GM08714 (cell line): ENCODE measurements around the gene GRAMD4.

Experiments
- H3K4me3 ChIP-seq: fragments of 200-500 bp; sonication (Bioruptor generic); 2 replicates; pipeline ENCODE4 v1.5.1; 2014; ENCODE audit warnings: mild to moderate bottlenecking, low read length, inconsistent platforms
- ZNF274 ChIP-seq: IDR thresholded peaks from 2 replicates; pipeline ENCODE4 v1.6.1; 2012; ENCODE audit warnings: mild to moderate bottlenecking, low read depth, low read length

GRAMD4 gene

GRCh38 chr22:46578251-46578823, 41.8 kb upstream of the GRAMD4 start:
- no peak for TF ChIP-seq ZNF274
- H3K4me3 ChIP-seq: no peak overlapping the region; the same call in 1 of the 2 replicates

- TF ChIP-seq ZNF274: no peak
- no peak overlapping the region for H3K4me3 ChIP-seq
Measured at GRCh38 chr22:46578824-46579561, 41.2 kb upstream of the GRAMD4 start.

- no peak for TF ChIP-seq ZNF274
- H3K4me3 ChIP-seq: no peak overlapping the region
Measured at GRCh38 chr22:46579751-46580449, 40.3 kb upstream of the GRAMD4 start.

- no peak overlapping the region for H3K4me3 ChIP-seq
- no peak for TF ChIP-seq ZNF274
Measured at GRCh38 chr22:46580940-46581537, 39.1 kb upstream of the GRAMD4 start.

- TF ChIP-seq ZNF274: no peak
- H3K4me3 ChIP-seq: no peak overlapping the region
Measured at GRCh38 chr22:46581538-46582244, 38.5 kb upstream of the GRAMD4 start.

GRCh38 chr22:46582281-46582933, 37.8 kb upstream of the GRAMD4 start:
- no peak overlapping the region for H3K4me3 ChIP-seq
- no peak for TF ChIP-seq ZNF274

- H3K4me3 ChIP-seq: no peak overlapping the region
- TF ChIP-seq ZNF274: no peak
Measured at GRCh38 chr22:46583571-46583970, 36.6 kb upstream of the GRAMD4 start.

- no peak for TF ChIP-seq ZNF274
- H3K4me3 ChIP-seq: no peak overlapping the region
Measured at GRCh38 chr22:46584081-46584921, 35.9 kb upstream of the GRAMD4 start.

GRCh38 chr22:46585340-46586122, 34.7 kb upstream of the GRAMD4 start:
- H3K4me3 ChIP-seq: no peak overlapping the region
- no peak for TF ChIP-seq ZNF274

GRCh38 chr22:46586123-46586519, 34.1 kb upstream of the GRAMD4 start:
- no peak for TF ChIP-seq ZNF274
- H3K4me3 ChIP-seq: no peak overlapping the region

GRCh38 chr22:46586531-46587011, 33.6 kb upstream of the GRAMD4 start:
- no peak overlapping the region; the same call in 1 of the 2 replicates for H3K4me3 ChIP-seq
- no peak for TF ChIP-seq ZNF274

- H3K4me3 ChIP-seq: peak overlapping the region; percentile 21; the same call in 1 of the 2 replicates
- no peak for TF ChIP-seq ZNF274
Measured at GRCh38 chr22:46587061-46587460, 33.1 kb upstream of the GRAMD4 start.
